GM06990 (cell line): ENCODE data around the gene MGLL.

Source experiments
- DNase-seq: peaks from one replicate; pipeline ENCODE4 v3.0.0-alpha.2; 2011; ENCODE audit not compliant: insufficient read length; ENCODE audit errors: extremely low read depth
- H3K27me3 ChIP-seq: replicated peaks from 2 replicates; pipeline ENCODE4 v1.6.0; 2011; ENCODE audit warnings: low read length; ENCODE audit not compliant: control insufficient read depth, insufficient read depth
- H3K36me3 ChIP-seq: 2 replicates; pipeline ENCODE4 v1.5.1; 2011; ENCODE audit warnings: low read length; ENCODE audit not compliant: control insufficient read depth, insufficient read depth
- H3K4me3 ChIP-seq: replicated peaks from 2 replicates; pipeline ENCODE4 v1.5.1; 2011; ENCODE audit warnings: low read depth, mild to moderate bottlenecking, control low read depth, low read length
- TF ChIP-seq, protein P1 (sequence below): IDR thresholded peaks from 2 replicates; pipeline ENCODE4 v1.5.1; 2011; ENCODE audit warnings: low read length, control low read depth, mild to moderate bottlenecking, inconsistent platforms; ENCODE audit not compliant: insufficient read depth, poor library complexity, severe bottlenecking

The MGLL gene

DNA sequence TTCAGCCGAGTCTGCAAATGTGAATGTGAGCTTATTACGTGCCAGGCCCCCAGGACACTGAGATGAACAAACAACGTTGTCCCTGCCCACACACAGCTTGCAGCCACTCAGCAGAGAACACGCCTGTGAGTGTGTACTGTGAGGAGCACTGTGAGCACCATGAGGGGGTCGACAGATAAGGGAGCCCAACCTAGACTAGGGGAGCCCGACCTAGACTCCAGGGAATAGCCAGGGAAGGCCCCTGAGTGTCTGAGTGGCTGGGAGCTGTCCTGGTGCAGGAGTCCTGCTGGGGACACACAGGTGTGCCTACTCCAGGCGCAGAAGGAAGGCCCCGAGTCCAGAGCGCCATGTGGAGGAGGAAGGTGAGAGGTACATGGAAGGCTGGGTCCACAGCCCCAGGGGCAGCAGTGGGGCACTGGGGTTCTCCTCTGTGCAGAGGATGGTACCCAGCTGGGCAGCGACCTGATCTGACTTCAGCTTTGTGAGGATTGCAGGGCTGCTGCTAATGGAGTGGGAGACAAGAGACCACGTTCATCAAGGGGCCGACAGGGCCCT lies 36.5 kb downstream of the MGLL start:
- no peak overlapping the region for H3K4me3 ChIP-seq
- H3K27me3 ChIP-seq: no peaks in the 10 kb centered on the region
- DNase-seq: no peak
- TF ChIP-seq, protein P1, sequence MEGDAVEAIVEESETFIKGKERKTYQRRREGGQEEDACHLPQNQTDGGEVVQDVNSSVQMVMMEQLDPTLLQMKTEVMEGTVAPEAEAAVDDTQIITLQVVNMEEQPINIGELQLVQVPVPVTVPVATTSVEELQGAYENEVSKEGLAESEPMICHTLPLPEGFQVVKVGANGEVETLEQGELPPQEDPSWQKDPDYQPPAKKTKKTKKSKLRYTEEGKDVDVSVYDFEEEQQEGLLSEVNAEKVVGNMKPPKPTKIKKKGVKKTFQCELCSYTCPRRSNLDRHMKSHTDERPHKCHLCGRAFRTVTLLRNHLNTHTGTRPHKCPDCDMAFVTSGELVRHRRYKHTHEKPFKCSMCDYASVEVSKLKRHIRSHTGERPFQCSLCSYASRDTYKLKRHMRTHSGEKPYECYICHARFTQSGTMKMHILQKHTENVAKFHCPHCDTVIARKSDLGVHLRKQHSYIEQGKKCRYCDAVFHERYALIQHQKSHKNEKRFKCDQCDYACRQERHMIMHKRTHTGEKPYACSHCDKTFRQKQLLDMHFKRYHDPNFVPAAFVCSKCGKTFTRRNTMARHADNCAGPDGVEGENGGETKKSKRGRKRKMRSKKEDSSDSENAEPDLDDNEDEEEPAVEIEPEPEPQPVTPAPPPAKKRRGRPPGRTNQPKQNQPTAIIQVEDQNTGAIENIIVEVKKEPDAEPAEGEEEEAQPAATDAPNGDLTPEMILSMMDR: no peak
- peaks cover 25% of the 10 kb centered on the region for H3K36me3 ChIP-seq

DNA sequence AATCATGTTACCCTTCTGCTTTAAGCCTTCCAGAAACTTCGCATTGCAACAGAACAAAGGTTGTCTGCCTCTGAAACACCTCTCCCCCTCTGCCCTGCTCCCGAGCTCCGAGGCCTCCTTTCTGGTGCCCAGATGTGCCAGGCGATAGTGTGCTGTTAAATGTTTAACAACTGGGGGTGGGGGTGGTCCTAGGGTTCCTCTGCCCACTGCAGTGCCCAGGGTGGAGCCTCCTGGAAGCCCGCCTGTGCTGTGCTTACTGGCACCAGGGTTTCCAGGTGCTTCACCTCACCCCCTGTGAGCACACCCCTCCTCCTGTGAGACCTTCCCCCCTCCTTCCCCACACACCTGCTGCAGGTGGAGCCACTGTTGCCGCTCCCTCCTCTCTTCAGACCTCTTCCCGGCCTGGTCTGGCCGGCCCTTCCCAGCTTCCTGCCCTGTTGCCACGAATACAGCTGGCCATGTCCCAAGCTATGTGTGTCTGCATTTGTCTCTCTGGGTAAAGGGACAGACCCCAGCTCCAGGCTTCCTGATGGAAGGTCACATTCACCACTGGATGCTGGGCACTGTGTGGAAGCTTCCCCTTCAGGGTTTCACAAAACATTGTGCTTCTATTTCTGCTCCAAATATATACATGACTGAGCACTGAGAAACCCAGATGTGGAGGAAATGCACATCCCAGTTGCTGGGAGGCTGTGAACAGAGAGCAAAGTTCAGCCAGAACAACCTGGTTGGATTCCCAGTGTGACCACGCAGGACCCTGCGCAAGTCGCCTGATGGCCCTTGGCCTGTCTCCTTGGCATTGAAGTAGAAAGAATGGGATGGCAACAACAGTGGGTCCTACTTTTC lies 37.2 kb downstream of the MGLL start:
- H3K4me3 ChIP-seq: no peak overlapping the region
- TF ChIP-seq, protein P1: no peak
- no peaks in the 10 kb centered on the region for H3K27me3 ChIP-seq
- DNase-seq: no peak
- H3K36me3 ChIP-seq: peaks cover 22% of the 10 kb centered on the region

DNA sequence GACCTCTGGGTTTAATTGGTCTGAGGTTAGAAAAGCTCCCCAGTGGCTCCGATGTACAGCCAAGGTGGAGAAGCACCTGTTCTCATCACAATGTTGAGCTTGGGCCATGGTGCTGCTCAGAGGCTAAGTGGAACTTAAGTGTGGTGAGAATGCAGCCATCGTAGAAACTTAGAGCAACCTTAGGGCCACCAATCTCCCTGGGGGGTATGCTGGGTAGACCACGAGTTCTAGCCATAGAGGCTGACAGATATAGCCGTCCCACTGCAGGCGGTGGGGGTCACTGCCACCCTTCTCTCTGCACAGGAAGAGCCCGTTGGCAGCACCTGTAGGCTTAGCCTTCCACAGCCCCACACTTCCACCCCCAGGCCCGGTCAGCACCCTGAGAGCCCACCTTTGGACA lies 38.0 kb downstream of the MGLL start:
- Histone ChIP-seq H3K36me3 (peaks cover 22% of the 10 kb centered on the region), H3K4me3 (no peak overlapping the region), H3K27me3 (no peaks in the 10 kb centered on the region)
- TF ChIP-seq, protein P1: no peak
- DNase-seq: no peak

DNA sequence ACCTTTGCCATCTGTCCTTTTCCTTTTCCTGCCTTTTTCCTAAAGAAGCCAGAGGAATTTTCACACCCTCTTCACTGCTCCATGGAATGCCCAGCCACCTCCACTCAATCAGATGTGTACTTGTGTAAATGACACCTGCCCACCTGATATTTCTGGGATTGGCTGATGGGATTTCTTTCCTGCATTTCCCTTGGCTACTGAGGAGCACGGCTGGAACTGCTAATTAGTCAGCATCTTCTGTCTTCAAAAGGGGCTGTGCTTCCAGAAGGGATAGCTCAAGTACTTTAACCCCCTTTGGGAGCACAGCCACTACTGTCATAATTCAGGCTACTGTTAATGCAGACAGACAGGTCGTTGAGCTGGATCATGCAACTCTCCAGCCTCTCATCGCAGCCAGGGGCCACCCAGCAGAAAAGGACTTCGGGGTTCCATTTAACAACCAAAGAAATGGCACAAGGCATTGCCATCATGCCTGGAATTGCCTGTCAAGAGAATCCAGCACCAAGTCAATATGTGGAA lies 38.6 kb downstream of the MGLL start:
- H3K36me3 ChIP-seq: peaks cover 20% of the 10 kb centered on the region
- TF ChIP-seq, protein P1: no peak

DNA sequence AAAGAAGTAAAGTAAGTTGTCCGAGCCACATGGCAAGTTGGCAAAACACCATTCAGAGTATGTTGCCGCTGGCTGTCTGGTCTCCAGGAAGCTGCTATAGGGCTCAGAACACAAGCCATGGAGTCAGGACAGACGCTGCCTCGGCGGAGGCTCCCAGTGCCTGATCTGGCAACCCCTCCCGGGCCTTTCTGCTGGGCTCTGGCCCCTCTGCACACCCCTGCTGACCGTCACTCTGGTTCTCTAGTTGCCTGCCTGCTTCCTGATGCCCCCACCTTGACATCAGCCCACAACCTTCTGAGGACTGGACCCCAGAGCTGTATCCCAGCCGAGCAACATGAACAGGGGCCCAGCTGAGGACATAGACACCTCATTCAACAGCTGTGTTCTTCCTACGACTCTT lies 39.1 kb downstream of the MGLL start:
- Histone ChIP-seq H3K4me3 (no peak overlapping the region), H3K36me3 (peaks cover 17% of the 10 kb centered on the region), H3K27me3 (no peaks in the 10 kb centered on the region)
- TF ChIP-seq, protein P1: no peak
- no peak for DNase-seq

More for the DNA sequence above, 38.6 kb downstream of the MGLL start:
- DNase-seq: no peak
- Histone ChIP-seq H3K27me3 (no peaks in the 10 kb centered on the region), H3K4me3 (no peak overlapping the region)
